DMS79 treated with DMSO at 0.1 percent for 48 hours (cell line): ENCODE measurements around the gene SSR2.

Experiments used
- DNase-seq: peaks from one replicate; lab custom pipeline; 2025; lab: John Stamatoyannopoulos, UW

The SSR2 gene

GRCh38 chr1:156020293-156021092 lies at the start of gene SSR2:
TSS of gene SSR2 (minus strand) at chr1:156020951. CDS start at chr1:156020167, 784 bp downstream.
- peak; percentile 93 for DNase-seq

GRCh38 chr1:156070548-156070947 lies 49.8 kb upstream of the SSR2 start:
- no peak for DNase-seq

- DNase-seq: no peak
Measured at GRCh38 chr1:156069490-156070455, 49.0 kb upstream of the SSR2 start.

GRCh38 chr1:156067262-156067661 lies 46.5 kb upstream of the SSR2 start:
- no peak for DNase-seq

- no peak for DNase-seq
Measured at GRCh38 chr1:156065871-156066270, 45.1 kb upstream of the SSR2 start.

GRCh38 chr1:156065212-156065611 lies 44.5 kb upstream of the SSR2 start:
- no peak for DNase-seq

GRCh38 chr1:156064615-156065014 lies 43.9 kb upstream of the SSR2 start:
- DNase-seq: no peak

GRCh38 chr1:156063997-156064285 lies 43.2 kb upstream of the SSR2 start:
- no peak for DNase-seq

GRCh38 chr1:156062189-156062588 lies 41.4 kb upstream of the SSR2 start:
- DNase-seq: no peak

GRCh38 chr1:156060937-156061636 lies 40.3 kb upstream of the SSR2 start, which contains the start of gene RAB25:
TSS of gene RAB25 (plus strand) at chr1:156061160. CDS start at chr1:156061401, 241 bp downstream.
- peak; percentile 90 for DNase-seq

- no peak for DNase-seq
Measured at GRCh38 chr1:156056326-156056849, 35.6 kb upstream of the SSR2 start.

GRCh38 chr1:156055281-156056048 lies 34.7 kb upstream of the SSR2 start:
- no peak for DNase-seq

GRCh38 chr1:156054500-156055280 lies 33.9 kb upstream of the SSR2 start, which contains the start of gene LAMTOR2:
TSS of gene LAMTOR2 (plus strand) at chr1:156054782. CDS start at chr1:156054890, 108 bp downstream.
- DNase-seq: peak; percentile 98

- DNase-seq: peak; percentile 51
Measured at GRCh38 chr1:156053768-156054499, 33.2 kb upstream of the SSR2 start, which contains the start of gene UBQLN4. TSS of gene UBQLN4 (minus strand) at chr1:156053798. CDS start at chr1:156053701, 97 bp downstream.

- peak; percentile 13 for DNase-seq
Measured at GRCh38 chr1:156052862-156053767, 32.4 kb upstream of the SSR2 start.

GRCh38 chr1:156051011-156051725 lies 30.4 kb upstream of the SSR2 start:
- DNase-seq: no peak

GRCh38 chr1:156050376-156050775 lies 29.6 kb upstream of the SSR2 start:
- DNase-seq: no peak
